ENCODE results near the gene ROBO1.

DNA sequence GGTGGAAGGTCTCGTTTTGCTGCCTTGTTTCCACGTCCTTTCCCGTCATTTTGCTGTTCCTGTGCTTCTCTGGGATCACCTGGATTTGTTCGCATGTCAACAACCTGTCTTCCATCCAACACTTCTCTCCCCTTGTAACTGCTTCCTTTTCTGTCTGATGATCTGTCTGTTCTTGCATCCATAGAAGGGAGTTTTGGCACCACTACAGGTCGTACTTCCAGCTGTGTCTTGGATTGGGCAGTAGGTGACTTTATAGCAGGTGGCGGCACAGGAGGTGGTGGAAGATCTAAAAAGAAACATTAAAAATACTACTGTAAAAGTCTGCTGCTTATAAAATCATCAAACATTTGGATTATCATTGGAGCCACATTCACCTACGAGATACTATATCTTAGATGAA, 1161.0 kb downstream of the ROBO1 start:
- TF ChIP-seq, protein P1, sequence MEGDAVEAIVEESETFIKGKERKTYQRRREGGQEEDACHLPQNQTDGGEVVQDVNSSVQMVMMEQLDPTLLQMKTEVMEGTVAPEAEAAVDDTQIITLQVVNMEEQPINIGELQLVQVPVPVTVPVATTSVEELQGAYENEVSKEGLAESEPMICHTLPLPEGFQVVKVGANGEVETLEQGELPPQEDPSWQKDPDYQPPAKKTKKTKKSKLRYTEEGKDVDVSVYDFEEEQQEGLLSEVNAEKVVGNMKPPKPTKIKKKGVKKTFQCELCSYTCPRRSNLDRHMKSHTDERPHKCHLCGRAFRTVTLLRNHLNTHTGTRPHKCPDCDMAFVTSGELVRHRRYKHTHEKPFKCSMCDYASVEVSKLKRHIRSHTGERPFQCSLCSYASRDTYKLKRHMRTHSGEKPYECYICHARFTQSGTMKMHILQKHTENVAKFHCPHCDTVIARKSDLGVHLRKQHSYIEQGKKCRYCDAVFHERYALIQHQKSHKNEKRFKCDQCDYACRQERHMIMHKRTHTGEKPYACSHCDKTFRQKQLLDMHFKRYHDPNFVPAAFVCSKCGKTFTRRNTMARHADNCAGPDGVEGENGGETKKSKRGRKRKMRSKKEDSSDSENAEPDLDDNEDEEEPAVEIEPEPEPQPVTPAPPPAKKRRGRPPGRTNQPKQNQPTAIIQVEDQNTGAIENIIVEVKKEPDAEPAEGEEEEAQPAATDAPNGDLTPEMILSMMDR (IDR thresholded peaks at IDR 0.05; ENCODE audit: control extremely low read depth in 1 of 3, insufficient read depth in 1 of 3, low read depth in 1 of 3, low read length in 3 of 3), result no peak
- TF ChIP-seq, protein P2, sequence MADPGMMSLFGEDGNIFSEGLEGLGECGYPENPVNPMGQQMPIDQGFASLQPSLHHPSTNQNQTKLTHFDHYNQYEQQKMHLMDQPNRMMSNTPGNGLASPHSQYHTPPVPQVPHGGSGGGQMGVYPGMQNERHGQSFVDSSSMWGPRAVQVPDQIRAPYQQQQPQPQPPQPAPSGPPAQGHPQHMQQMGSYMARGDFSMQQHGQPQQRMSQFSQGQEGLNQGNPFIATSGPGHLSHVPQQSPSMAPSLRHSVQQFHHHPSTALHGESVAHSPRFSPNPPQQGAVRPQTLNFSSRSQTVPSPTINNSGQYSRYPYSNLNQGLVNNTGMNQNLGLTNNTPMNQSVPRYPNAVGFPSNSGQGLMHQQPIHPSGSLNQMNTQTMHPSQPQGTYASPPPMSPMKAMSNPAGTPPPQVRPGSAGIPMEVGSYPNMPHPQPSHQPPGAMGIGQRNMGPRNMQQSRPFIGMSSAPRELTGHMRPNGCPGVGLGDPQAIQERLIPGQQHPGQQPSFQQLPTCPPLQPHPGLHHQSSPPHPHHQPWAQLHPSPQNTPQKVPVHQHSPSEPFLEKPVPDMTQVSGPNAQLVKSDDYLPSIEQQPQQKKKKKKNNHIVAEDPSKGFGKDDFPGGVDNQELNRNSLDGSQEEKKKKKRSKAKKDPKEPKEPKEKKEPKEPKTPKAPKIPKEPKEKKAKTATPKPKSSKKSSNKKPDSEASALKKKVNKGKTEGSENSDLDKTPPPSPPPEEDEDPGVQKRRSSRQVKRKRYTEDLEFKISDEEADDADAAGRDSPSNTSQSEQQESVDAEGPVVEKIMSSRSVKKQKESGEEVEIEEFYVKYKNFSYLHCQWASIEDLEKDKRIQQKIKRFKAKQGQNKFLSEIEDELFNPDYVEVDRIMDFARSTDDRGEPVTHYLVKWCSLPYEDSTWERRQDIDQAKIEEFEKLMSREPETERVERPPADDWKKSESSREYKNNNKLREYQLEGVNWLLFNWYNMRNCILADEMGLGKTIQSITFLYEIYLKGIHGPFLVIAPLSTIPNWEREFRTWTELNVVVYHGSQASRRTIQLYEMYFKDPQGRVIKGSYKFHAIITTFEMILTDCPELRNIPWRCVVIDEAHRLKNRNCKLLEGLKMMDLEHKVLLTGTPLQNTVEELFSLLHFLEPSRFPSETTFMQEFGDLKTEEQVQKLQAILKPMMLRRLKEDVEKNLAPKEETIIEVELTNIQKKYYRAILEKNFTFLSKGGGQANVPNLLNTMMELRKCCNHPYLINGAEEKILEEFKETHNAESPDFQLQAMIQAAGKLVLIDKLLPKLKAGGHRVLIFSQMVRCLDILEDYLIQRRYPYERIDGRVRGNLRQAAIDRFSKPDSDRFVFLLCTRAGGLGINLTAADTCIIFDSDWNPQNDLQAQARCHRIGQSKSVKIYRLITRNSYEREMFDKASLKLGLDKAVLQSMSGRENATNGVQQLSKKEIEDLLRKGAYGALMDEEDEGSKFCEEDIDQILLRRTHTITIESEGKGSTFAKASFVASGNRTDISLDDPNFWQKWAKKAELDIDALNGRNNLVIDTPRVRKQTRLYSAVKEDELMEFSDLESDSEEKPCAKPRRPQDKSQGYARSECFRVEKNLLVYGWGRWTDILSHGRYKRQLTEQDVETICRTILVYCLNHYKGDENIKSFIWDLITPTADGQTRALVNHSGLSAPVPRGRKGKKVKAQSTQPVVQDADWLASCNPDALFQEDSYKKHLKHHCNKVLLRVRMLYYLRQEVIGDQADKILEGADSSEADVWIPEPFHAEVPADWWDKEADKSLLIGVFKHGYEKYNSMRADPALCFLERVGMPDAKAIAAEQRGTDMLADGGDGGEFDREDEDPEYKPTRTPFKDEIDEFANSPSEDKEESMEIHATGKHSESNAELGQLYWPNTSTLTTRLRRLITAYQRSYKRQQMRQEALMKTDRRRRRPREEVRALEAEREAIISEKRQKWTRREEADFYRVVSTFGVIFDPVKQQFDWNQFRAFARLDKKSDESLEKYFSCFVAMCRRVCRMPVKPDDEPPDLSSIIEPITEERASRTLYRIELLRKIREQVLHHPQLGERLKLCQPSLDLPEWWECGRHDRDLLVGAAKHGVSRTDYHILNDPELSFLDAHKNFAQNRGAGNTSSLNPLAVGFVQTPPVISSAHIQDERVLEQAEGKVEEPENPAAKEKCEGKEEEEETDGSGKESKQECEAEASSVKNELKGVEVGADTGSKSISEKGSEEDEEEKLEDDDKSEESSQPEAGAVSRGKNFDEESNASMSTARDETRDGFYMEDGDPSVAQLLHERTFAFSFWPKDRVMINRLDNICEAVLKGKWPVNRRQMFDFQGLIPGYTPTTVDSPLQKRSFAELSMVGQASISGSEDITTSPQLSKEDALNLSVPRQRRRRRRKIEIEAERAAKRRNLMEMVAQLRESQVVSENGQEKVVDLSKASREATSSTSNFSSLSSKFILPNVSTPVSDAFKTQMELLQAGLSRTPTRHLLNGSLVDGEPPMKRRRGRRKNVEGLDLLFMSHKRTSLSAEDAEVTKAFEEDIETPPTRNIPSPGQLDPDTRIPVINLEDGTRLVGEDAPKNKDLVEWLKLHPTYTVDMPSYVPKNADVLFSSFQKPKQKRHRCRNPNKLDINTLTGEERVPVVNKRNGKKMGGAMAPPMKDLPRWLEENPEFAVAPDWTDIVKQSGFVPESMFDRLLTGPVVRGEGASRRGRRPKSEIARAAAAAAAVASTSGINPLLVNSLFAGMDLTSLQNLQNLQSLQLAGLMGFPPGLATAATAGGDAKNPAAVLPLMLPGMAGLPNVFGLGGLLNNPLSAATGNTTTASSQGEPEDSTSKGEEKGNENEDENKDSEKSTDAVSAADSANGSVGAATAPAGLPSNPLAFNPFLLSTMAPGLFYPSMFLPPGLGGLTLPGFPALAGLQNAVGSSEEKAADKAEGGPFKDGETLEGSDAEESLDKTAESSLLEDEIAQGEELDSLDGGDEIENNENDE (IDR thresholded peaks at IDR 0.05; ENCODE audit: insufficient replicate concordance, low read length), result no peak
- TF ChIP-seq CHD2 (IDR thresholded peaks at IDR 0.05; ENCODE audit: low read length), result no peak
- TF ChIP-seq ZNF274 (IDR thresholded peaks at IDR 0.05; ENCODE audit: borderline replicate concordance, extremely low read depth, low read length), result no peak
- TF ChIP-seq POLR2A (IDR thresholded peaks at IDR 0.05; ENCODE audit: control extremely low read depth in 1 of 2, low read depth in 2 of 2, low read length in 2 of 2), result no peak
- TF ChIP-seq, protein P3, sequence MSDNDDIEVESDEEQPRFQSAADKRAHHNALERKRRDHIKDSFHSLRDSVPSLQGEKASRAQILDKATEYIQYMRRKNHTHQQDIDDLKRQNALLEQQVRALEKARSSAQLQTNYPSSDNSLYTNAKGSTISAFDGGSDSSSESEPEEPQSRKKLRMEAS (IDR thresholded peaks at IDR 0.05), result no peak
- no peak for TF ChIP-seq KDM5A (IDR thresholded peaks at IDR 0.05; ENCODE audit: low read length)
- TF ChIP-seq MAFK (IDR thresholded peaks at IDR 0.05; ENCODE audit: low read depth, low read length), result no peak
- no peak for TF ChIP-seq NANOG (IDR thresholded peaks at IDR 0.05; ENCODE audit: insufficient read depth, low read depth, low read length, poor library complexity, severe bottlenecking)
